PC-9 (cell line): ENCODE results near the gene CKS1B. TPM values are rescaled to one million over a fixed set of nuclear protein-coding genes. Genes with fewer than 3 reads are reported as not detected.

Experiments used
- BruUV-seq: library from RNA; stranded (reverse); fragments of 400-500 nt; replicated peaks from 2 replicates; lab custom pipeline; 2021; lab: Mats Ljungman, UMichigan
- CTCF ChIA-PET: fragments of 300-600 bp; sonication (Branson Sonifier 250); formaldehyde crosslinking; loops from one replicate; lab custom pipeline; 2022; ENCODE audit warnings: antibody characterized with exemption; lab: Charles Lee
- POLR2A ChIA-PET: fragments of 300-600 bp; sonication (Branson Sonifier 250); formaldehyde crosslinking; loops from one replicate; lab custom pipeline; 2022; ENCODE audit warnings: antibody characterized with exemption; ENCODE audit not compliant: unreplicated experiment; lab: Charles Lee
- DNase-seq, 2 experiments: peaks; one replicate each; pipeline versions ENCODE4 v3.0.0 to v3.0.0-alpha.2; 2015 to 2022; ENCODE audit warnings: mixed read lengths in 1 of 2
- H2AFZ ChIP-seq: fragments of 200-600 bp; sonication (generic); 2 replicates; pipeline ENCODE4 v1.8.1; 2017; ENCODE audit warnings: antibody characterized with exemption
- H3F3A ChIP-seq: fragments of 200-600 bp; sonication (generic); 2 replicates; pipeline ENCODE4 v1.8.1; 2017; ENCODE audit warnings: antibody characterized with exemption, mild to moderate bottlenecking, low read depth; ENCODE audit not compliant: insufficient read depth
- H3K27ac ChIP-seq: fragments of 200-600 bp; sonication (generic); 2 replicates; pipeline ENCODE4 v1.6.1; 2016; ENCODE audit warnings: mixed run types
- H3K27me3 ChIP-seq: fragments of 200-600 bp; sonication (generic); 2 replicates; pipeline ENCODE4 v1.6.1; 2016; ENCODE audit warnings: low read depth, mixed run types; ENCODE audit not compliant: insufficient read depth
- H3K36me3 ChIP-seq: fragments of 200-600 bp; sonication (generic); 2 replicates; pipeline ENCODE4 v1.6.1; 2016; ENCODE audit warnings: low read depth, mixed run types
- H3K4me1 ChIP-seq: fragments of 200-600 bp; sonication (generic); replicated peaks from 2 replicates; pipeline ENCODE4 v1.6.1; 2016; ENCODE audit warnings: mixed run types; ENCODE audit not compliant: insufficient read depth
- H3K4me2 ChIP-seq: fragments of 200-600 bp; sonication (generic); 2 replicates; pipeline ENCODE4 v1.6.1; 2017; ENCODE audit warnings: mixed run types
- H3K4me3 ChIP-seq: fragments of 200-600 bp; sonication (generic); 2 replicates; pipeline ENCODE4 v1.6.1; 2016; ENCODE audit warnings: mixed run types
- H3K79me2 ChIP-seq: fragments of 200-600 bp; sonication (generic); 2 replicates; pipeline ENCODE4 v1.6.1; 2017; ENCODE audit warnings: low read depth, mixed run types
- H3K9me2 ChIP-seq: fragments of 200-600 bp; sonication (generic); 2 replicates; pipeline ENCODE4 v1.8.1; 2017; ENCODE audit warnings: mild to moderate bottlenecking; ENCODE audit not compliant: insufficient read depth
- H3K9me3 ChIP-seq: fragments of 200-600 bp; sonication (generic); 2 replicates; pipeline ENCODE4 v1.8.1; 2016; ENCODE audit warnings: low read depth; ENCODE audit not compliant: insufficient read depth
- H4K20me1 ChIP-seq: fragments of 200-600 bp; sonication (generic); 2 replicates; pipeline ENCODE4 v1.8.1; 2017; ENCODE audit not compliant: insufficient read depth
- EZH2 ChIP-seq: fragments of 200-600 bp; sonication (generic); IDR thresholded peaks from 2 replicates; pipeline ENCODE4 v1.8.0; 2017; ENCODE audit warnings: antibody characterized with exemption, low read depth
- intact Hi-C: fragments of 100-400 bp; cut with micrococcal nuclease; formaldehyde crosslinking; loops from one replicate; pipeline ENCODE4 v1.10.0; 2022; ENCODE audit not compliant: unreplicated experiment
- total RNA-seq: library from RNA; stranded (reverse); gene quantifications from 2 replicates; pipeline ENCODE4 v1.2.3, GENCODE V29; 2021
- TF ChIP-seq, protein P1 (sequence below): fragments of 200-600 bp; sonication (generic); conservative IDR thresholded peaks from 2 replicates; pipeline ENCODE4 v1.6.1; 2017; ENCODE audit warnings: mixed run types, antibody characterized with exemption, mild to moderate bottlenecking, moderate library complexity

CKS1B gene
- total RNA-seq, 1 experiment from 2014 or later, result 236 TPM

DNA sequence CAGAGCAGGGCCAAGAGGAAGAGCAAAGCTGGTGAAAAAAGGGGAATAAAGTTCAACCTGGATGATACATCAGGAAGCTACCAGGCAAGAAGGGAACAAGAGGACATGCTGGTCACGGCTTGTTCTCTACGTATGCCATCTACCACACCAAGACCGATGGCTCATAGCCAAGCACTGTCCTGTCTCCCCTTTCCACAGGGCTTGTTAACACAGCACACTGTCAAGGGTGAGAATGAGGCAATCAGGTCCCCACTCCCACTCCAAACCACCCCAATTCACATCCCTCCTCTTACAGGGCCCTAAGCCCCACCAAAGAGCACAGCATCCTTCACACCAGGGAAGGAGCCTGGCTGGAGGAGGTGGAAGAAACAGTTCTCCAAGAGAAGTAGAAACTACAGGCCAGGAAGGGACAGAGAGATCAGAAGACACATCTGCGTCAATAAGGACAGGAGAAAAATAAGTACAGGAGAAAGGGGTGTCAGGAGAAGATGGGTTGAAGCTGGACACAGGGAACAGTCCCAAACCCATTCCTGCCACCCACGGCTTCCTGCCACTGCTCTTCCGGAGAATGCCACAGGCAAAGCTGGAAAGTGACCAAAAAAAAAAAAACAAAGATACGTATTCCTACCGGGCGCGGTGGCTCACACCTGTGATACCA is 3.0 kb upstream of the CKS1B start:
- intact Hi-C loops, result loop anchor here (2.0 to 5.0 kb wide), 3 partner anchors 45 to 351 kb away; partner anchors contain the start of genes RUSC1 and SLC50A1
- BruUV-seq, result no TSS peak
- CTCF ChIA-PET, result interaction anchor here (0.6 to 2.0 kb wide), 5 partner anchors 23 to 114 kb away, joined by 3 to 17 read pairs (median 4); no protein-coding TSS in a partner anchor
- Histone ChIP-seq H3K9me2 (no peaks in the 10 kb centered on the region), H3K9me3 (no peaks in the 10 kb centered on the region), H3K4me3 (peak overlapping the region; percentile 87), H4K20me1 (peaks cover 1% of the 10 kb centered on the region; the same call in 1 of the 2 replicates), H2AFZ (no peak overlapping the region), H3F3A (peaks cover 58% of the 10 kb centered on the region), H3K27ac (peak overlapping the region; percentile 97), H3K4me2 (peak overlapping the region; percentile 93), H3K4me1 (peaks cover 49% of the 10 kb centered on the region), H3K27me3 (no peaks in the 10 kb centered on the region), H3K36me3 (peaks cover 19% of the 10 kb centered on the region; the same call in 1 of the 2 replicates), H3K79me2 (peaks cover 57% of the 10 kb centered on the region)
- POLR2A ChIA-PET, result interaction anchor here (0.6 to 1.7 kb wide), 6 partner anchors 8 to 1404 kb away, joined by 3 to 11 read pairs (median 4); partner anchors contain the start of gene ADAM15
- TF ChIP-seq, protein P1, sequence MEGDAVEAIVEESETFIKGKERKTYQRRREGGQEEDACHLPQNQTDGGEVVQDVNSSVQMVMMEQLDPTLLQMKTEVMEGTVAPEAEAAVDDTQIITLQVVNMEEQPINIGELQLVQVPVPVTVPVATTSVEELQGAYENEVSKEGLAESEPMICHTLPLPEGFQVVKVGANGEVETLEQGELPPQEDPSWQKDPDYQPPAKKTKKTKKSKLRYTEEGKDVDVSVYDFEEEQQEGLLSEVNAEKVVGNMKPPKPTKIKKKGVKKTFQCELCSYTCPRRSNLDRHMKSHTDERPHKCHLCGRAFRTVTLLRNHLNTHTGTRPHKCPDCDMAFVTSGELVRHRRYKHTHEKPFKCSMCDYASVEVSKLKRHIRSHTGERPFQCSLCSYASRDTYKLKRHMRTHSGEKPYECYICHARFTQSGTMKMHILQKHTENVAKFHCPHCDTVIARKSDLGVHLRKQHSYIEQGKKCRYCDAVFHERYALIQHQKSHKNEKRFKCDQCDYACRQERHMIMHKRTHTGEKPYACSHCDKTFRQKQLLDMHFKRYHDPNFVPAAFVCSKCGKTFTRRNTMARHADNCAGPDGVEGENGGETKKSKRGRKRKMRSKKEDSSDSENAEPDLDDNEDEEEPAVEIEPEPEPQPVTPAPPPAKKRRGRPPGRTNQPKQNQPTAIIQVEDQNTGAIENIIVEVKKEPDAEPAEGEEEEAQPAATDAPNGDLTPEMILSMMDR, result no peak
- no peak for TF ChIP-seq EZH2
- peak in 1 of 2 experiments; percentile 45 for DNase-seq

DNA sequence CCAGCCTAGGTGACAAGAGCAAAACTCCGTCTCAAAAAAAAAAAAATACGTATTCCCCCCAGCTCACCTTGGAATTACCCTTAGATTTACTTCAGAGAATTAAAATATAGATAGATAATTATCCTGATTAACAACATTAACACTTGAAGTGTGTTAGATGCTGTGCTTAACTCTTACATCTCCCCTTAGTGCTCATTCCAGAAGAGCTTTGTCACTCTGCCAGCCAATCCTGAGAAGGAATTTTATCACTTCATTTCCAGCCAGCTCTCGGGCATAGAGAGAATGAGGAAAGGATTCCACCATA is 2.3 kb upstream of the CKS1B start:
- intact Hi-C loops, result loop anchor here (1.0 to 5.0 kb wide), 3 partner anchors 35 to 350 kb away; partner anchors contain the start of genes RUSC1 and SLC50A1
- H3K9me3 ChIP-seq, result no peaks in the 10 kb centered on the region
- BruUV-seq, result no TSS peak

More for the DNA sequence above, 2.3 kb upstream of the CKS1B start:
- peak overlapping the region; percentile 97 for H3K27ac ChIP-seq
- DNase-seq, result no peak
- H3K4me1 ChIP-seq, result peaks cover 55% of the 10 kb centered on the region
- peaks cover 6% of the 10 kb centered on the region; the same call in 1 of the 2 replicates for H4K20me1 ChIP-seq
- H3K36me3 ChIP-seq, result peaks cover 15% of the 10 kb centered on the region; the same call in 1 of the 2 replicates
- H3K79me2 ChIP-seq, result peaks cover 64% of the 10 kb centered on the region
- peak overlapping the region; percentile 87 for H3K4me3 ChIP-seq
- peaks cover 54% of the 10 kb centered on the region for H3F3A ChIP-seq
- no peaks in the 10 kb centered on the region for H3K27me3 ChIP-seq
- H3K4me2 ChIP-seq, result peak overlapping the region; percentile 93
- ChIA-PET POLR2A (interaction anchor here (0.5 to 1.1 kb wide), 8 partner anchors 9 to 120 kb away, joined by 3 to 16 read pairs (median 4); partner anchors contain the start of gene LENEP), CTCF (interaction anchor here (0.6 to 1.1 kb wide), 3 partner anchors 22 to 66 kb away, joined by 3 to 6 read pairs (median 4); no protein-coding TSS in a partner anchor)
- no peaks in the 10 kb centered on the region for H3K9me2 ChIP-seq
- no peak overlapping the region for H2AFZ ChIP-seq
- TF ChIP-seq, protein P1, result no peak
- TF ChIP-seq EZH2, result no peak
